ENCODE data around the gene PCGF3.

PCGF3 gene

DNA sequence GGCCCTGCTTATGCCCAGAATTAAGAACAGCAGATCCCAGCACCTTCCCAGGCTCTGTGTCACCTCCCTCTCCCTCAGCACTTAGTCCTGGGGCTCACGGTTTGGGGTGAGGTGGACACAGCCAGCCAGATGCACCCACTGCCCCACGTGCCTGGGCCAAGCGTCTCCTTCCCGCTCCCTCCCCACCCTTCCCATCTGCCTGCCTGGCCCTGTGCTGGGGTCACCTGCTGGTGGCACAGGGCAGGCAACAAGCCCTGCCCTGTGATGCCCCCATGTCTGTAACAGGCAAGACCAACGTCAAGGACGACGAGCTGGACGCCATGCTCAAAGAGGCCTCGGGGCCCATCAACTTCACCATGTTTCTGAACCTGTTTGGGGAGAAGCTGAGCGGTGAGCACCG lies 26.0 kb upstream of the PCGF3 start:
- Histone ChIP-seq H3K36me3 (ENCODE audit: insufficient read depth, low read length) (no peaks in the 10 kb centered on the region), H3K9ac (ENCODE audit: low read depth, low read length, poor library complexity, severe bottlenecking) (no peak overlapping the region), H3K79me2 (ENCODE audit: insufficient read depth, low read length) (peaks cover 6% of the 10 kb centered on the region; the same call in 1 of the 2 replicates), H3K4me3 (ENCODE audit: low read length, poor library complexity, severe bottlenecking) (no peak overlapping the region), H3K9me2 (replicated peaks; ENCODE audit: low read depth, low read length) (no peaks in the 10 kb centered on the region), H3K9me3 (ENCODE audit: insufficient read depth, low read depth, low read length) (no peaks in the 10 kb centered on the region), H2AFZ (ENCODE audit: low read length) (no peak overlapping the region), H3K27me3 (ENCODE audit: insufficient read depth, low read length, poor library complexity, severe bottlenecking) (no peaks in the 10 kb centered on the region), H4K20me1 (ENCODE audit: insufficient read depth, low read length, poor library complexity, severe bottlenecking) (no peaks in the 10 kb centered on the region), H3K4me2 (ENCODE audit: low read depth, low read length, poor library complexity, severe bottlenecking) (no peak overlapping the region), H3K4me1 (ENCODE audit: insufficient read depth, low read length, poor library complexity, severe bottlenecking) (peaks cover 15% of the 10 kb centered on the region), H3F3A (ENCODE audit: low read depth) (no peaks in the 10 kb centered on the region)
- no peak for TF ChIP-seq EZH2phosphoT487 (IDR thresholded peaks at IDR 0.05; ENCODE audit: borderline replicate concordance)
- TF ChIP-seq, protein P1, sequence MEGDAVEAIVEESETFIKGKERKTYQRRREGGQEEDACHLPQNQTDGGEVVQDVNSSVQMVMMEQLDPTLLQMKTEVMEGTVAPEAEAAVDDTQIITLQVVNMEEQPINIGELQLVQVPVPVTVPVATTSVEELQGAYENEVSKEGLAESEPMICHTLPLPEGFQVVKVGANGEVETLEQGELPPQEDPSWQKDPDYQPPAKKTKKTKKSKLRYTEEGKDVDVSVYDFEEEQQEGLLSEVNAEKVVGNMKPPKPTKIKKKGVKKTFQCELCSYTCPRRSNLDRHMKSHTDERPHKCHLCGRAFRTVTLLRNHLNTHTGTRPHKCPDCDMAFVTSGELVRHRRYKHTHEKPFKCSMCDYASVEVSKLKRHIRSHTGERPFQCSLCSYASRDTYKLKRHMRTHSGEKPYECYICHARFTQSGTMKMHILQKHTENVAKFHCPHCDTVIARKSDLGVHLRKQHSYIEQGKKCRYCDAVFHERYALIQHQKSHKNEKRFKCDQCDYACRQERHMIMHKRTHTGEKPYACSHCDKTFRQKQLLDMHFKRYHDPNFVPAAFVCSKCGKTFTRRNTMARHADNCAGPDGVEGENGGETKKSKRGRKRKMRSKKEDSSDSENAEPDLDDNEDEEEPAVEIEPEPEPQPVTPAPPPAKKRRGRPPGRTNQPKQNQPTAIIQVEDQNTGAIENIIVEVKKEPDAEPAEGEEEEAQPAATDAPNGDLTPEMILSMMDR (conservative IDR thresholded peaks at IDR 0.05; ENCODE audit: low read length) = no peak

DNA sequence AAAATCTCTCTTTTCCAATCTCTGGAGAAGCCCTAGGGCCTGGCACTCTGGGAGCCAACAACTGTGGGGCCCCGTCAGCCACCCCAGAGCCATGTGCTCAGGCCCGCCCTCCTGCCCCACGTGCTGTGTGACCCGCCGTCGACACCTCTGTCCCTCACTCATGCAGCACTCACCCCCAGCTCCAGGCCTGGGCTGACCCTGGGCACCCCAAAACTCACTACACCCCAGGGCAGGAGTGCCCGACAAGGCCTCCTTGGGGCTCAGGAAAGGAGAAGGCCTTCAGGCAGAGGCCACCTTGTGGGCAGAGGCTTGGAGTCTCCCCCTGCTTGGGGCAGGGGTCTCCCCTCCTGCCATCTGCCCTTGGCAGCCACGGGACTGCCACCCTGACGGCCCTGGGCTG lies 25.5 kb upstream of the PCGF3 start:
- H3K36me3 ChIP-seq (ENCODE audit: insufficient read depth, low read length) = no peaks in the 10 kb centered on the region
- no peaks in the 10 kb centered on the region for H3K27me3 ChIP-seq (ENCODE audit: insufficient read depth, low read length, poor library complexity, severe bottlenecking)
- peaks cover 6% of the 10 kb centered on the region; the same call in 1 of the 2 replicates for H3K79me2 ChIP-seq (ENCODE audit: insufficient read depth, low read length)
- no peaks in the 10 kb centered on the region for H4K20me1 ChIP-seq (ENCODE audit: insufficient read depth, low read length, poor library complexity, severe bottlenecking)
- no peaks in the 10 kb centered on the region for H3F3A ChIP-seq (ENCODE audit: low read depth)
- no peaks in the 10 kb centered on the region for H3K9me3 ChIP-seq (ENCODE audit: insufficient read depth, low read depth, low read length)
- no peak overlapping the region for H3K4me2 ChIP-seq (ENCODE audit: low read depth, low read length, poor library complexity, severe bottlenecking)
- peaks cover 13% of the 10 kb centered on the region for H3K4me1 ChIP-seq (ENCODE audit: insufficient read depth, low read length, poor library complexity, severe bottlenecking)
- no peak overlapping the region for H3K4me3 ChIP-seq (ENCODE audit: low read length, poor library complexity, severe bottlenecking)
- no peak overlapping the region for H3K9ac ChIP-seq (ENCODE audit: low read depth, low read length, poor library complexity, severe bottlenecking)
- H3K9me2 ChIP-seq (replicated peaks; ENCODE audit: low read depth, low read length) = no peaks in the 10 kb centered on the region
- no peak for TF ChIP-seq EZH2phosphoT487 (IDR thresholded peaks at IDR 0.05; ENCODE audit: borderline replicate concordance)
- TF ChIP-seq, protein P1 (conservative IDR thresholded peaks at IDR 0.05; ENCODE audit: low read length) = no peak
- H2AFZ ChIP-seq (ENCODE audit: low read length) = no peak overlapping the region

DNA sequence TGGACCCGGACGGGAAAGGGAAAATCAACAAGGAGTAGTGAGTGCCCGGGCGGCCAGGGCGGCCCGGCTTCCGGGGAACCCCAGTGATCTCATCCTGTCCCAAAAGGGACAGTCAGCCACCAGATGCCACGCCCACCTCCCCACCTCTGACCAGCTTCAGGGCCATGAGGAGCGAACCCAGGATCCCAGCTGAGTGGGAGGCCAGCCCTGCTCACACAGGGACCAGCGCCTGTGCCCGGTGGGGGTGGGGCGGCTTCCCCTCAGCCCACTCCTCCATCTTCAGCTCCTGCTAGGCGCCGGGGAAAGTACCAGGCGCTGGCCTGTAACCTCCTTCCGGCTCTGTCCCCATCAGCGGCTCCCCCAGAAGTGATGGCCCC lies 25.1 kb upstream of the PCGF3 start:
- Histone ChIP-seq H3K4me2 (ENCODE audit: low read depth, low read length, poor library complexity, severe bottlenecking) (peak overlapping the region; percentile 54), H2AFZ (ENCODE audit: low read length) (peak overlapping the region; percentile 52; the same call in 1 of the 2 replicates), H3K36me3 (ENCODE audit: insufficient read depth, low read length) (no peaks in the 10 kb centered on the region), H3K27me3 (ENCODE audit: insufficient read depth, low read length, poor library complexity, severe bottlenecking) (no peaks in the 10 kb centered on the region), H3K9me3 (ENCODE audit: insufficient read depth, low read depth, low read length) (no peaks in the 10 kb centered on the region), H3K9ac (ENCODE audit: low read depth, low read length, poor library complexity, severe bottlenecking) (no peak overlapping the region), H3F3A (ENCODE audit: low read depth) (no peaks in the 10 kb centered on the region), H4K20me1 (ENCODE audit: insufficient read depth, low read length, poor library complexity, severe bottlenecking) (no peaks in the 10 kb centered on the region), H3K4me3 (ENCODE audit: low read length, poor library complexity, severe bottlenecking) (peak overlapping the region; percentile 61), H3K79me2 (ENCODE audit: insufficient read depth, low read length) (peaks cover 2% of the 10 kb centered on the region; the same call in 1 of the 2 replicates), H3K4me1 (ENCODE audit: insufficient read depth, low read length, poor library complexity, severe bottlenecking) (peaks cover 9% of the 10 kb centered on the region), H3K9me2 (replicated peaks; ENCODE audit: low read depth, low read length) (no peaks in the 10 kb centered on the region)
- TF ChIP-seq EZH2phosphoT487 (IDR thresholded peaks at IDR 0.05; ENCODE audit: borderline replicate concordance) = no peak
- TF ChIP-seq, protein P1 (conservative IDR thresholded peaks at IDR 0.05; ENCODE audit: low read length) = no peak

Data from Loucy (cell line).